Smooth muscle cell (in vitro differentiated cells): ENCODE data around the gene AP2A2. TPM values are rescaled to one million over a fixed set of nuclear protein-coding genes. Genes with fewer than 3 reads are reported as not detected.

Source experiments
- DNase-seq: peaks from one replicate; lab custom pipeline; 2025; ENCODE audit not compliant: unreplicated experiment; lab: John Stamatoyannopoulos, UW
- H2AFZ ChIP-seq: fragments of 200-600 bp; sonication (generic); 2 replicates; pipeline ENCODE4 v1.6.0; 2016; ENCODE audit warnings: antibody characterized with exemption, low read depth, mild to moderate bottlenecking
- H3F3A ChIP-seq: fragments of 200-600 bp; sonication (generic); 2 replicates; pipeline ENCODE4 v1.6.0; 2017; ENCODE audit warnings: antibody characterized with exemption, low read depth
- H3K27ac ChIP-seq: fragments of 200-600 bp; sonication (generic); 2 replicates; pipeline ENCODE4 v1.5.1; 2016; ENCODE audit warnings: low read depth, mild to moderate bottlenecking
- H3K27me3 ChIP-seq: fragments of 200-600 bp; sonication (generic); 2 replicates; pipeline ENCODE4 v1.6.1; 2016; ENCODE audit warnings: low read depth, mild to moderate bottlenecking
- H3K36me3 ChIP-seq: fragments of 200-600 bp; sonication (generic); 2 replicates; pipeline ENCODE4 v1.5.1; 2016; ENCODE audit warnings: low read depth
- H3K4me1 ChIP-seq: fragments of 200-600 bp; sonication (generic); 2 replicates; pipeline ENCODE4 v1.5.1; 2016; ENCODE audit warnings: low read depth
- H3K4me2 ChIP-seq: fragments of 200-600 bp; sonication (generic); 2 replicates; pipeline ENCODE4 v1.6.0; 2016; ENCODE audit warnings: mild to moderate bottlenecking
- H3K4me3 ChIP-seq: fragments of 200-600 bp; sonication (generic); 2 replicates; pipeline ENCODE4 v1.5.1; 2016; ENCODE audit warnings: mild to moderate bottlenecking
- H3K79me2 ChIP-seq: fragments of 200-600 bp; sonication (generic); 2 replicates; pipeline ENCODE4 v1.6.0; 2016; ENCODE audit warnings: low read depth, mild to moderate bottlenecking
- H3K9ac ChIP-seq: fragments of 200-600 bp; sonication (generic); 2 replicates; pipeline ENCODE4 v1.6.0; 2016; ENCODE audit warnings: low read depth
- H3K9me3 ChIP-seq: fragments of 200-600 bp; sonication (generic); replicated peaks from 2 replicates; pipeline ENCODE4 v1.5.1; 2016; ENCODE audit warnings: low read depth
- H4K20me1 ChIP-seq: fragments of 200-600 bp; sonication (generic); 2 replicates; pipeline ENCODE4 v1.6.0; 2016; ENCODE audit warnings: low read depth
- WGBS: methylation state at CpG from one replicate; pipeline ENCODE4 v1.1.7; 2016; ENCODE audit warnings: low lambda C conversion rate; 5-methylcytosine and 5-hydroxymethylcytosine counted together
- polyA plus RNA-seq: library from polyadenylated mRNA; unstranded; fragments of >200 nt; fragmentation: Nextera tagmentation; extraction: Ambion mirVana; gene quantifications from 2 replicates; pipeline ENCODE4 v1.2.1, GENCODE V29; 2016
- total RNA-seq: library from RNA; depleted of rRNA; stranded (reverse); fragments of >200 nt; gene quantifications from 2 replicates; pipeline ENCODE4 v1.2.3, GENCODE V29; 2014
- TF ChIP-seq, protein P1 (sequence below): fragments of 200-600 bp; sonication (generic); IDR thresholded peaks from 2 replicates; pipeline ENCODE4 v1.5.1; 2017; ENCODE audit warnings: borderline replicate concordance, mild to moderate bottlenecking, antibody characterized with exemption; ENCODE audit not compliant: insufficient read depth, poor library complexity, severe bottlenecking

Gene AP2A2
- total and polyA plus RNA-seq, 2 experiments from 2014 or later = 25.1 to 35.8 TPM

DNA sequence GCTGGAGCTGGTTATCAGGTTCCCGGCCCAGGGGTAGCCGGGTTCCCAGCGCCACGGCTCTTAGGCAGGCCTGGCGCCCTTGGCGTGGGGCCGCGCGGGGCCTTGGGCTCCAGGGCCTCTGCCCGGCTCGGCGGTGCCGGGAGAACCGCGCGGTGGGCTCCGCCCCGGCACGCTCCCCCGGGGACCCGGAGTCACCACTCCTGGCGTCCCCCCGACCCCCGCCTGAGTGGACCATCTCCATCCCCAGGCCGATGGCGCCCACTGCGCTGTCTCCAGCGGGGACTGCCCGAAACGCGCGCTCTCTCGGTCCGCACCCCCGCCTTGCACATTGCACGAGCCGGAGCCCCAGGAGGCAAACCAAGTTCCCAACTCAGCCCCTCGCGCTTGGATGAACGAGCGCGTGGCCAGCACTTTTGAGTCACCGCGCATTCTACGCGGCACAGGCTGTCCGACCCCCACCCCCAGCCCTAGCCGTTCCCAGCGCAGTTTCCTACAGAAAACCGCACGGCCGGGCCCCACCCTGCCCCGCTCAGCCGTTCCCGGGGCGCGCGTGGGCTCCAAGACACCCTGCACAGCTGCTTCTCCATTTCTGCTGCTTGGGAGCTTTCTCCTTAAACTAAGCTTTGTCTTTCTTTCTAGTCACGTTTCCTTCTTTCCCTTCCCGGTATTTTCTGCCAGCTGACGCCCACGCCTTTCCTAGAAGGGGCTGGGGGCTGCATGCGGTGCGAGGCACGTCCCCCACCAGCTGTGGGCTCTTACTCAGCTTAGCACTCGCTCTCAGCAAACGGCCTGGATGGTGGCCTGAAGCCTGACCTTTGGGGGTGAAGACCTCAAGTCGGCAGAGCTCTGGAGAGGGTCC lies 14.4 kb upstream of the AP2A2 start:
- Histone ChIP-seq H4K20me1 (no peaks in the 10 kb centered on the region), H3K9me3 (no peaks in the 10 kb centered on the region), H3K4me1 (peaks cover 6% of the 10 kb centered on the region), H2AFZ (peak overlapping the region; percentile 94), H3K27ac (no peak overlapping the region), H3K4me3 (peak overlapping the region; percentile 91), H3K27me3 (no peaks in the 10 kb centered on the region), H3K79me2 (peaks cover 19% of the 10 kb centered on the region), H3F3A (no peaks in the 10 kb centered on the region), H3K4me2 (peak overlapping the region; percentile 93), H3K9ac (peak overlapping the region; percentile 46), H3K36me3 (no peaks in the 10 kb centered on the region)
- TF ChIP-seq, protein P1, sequence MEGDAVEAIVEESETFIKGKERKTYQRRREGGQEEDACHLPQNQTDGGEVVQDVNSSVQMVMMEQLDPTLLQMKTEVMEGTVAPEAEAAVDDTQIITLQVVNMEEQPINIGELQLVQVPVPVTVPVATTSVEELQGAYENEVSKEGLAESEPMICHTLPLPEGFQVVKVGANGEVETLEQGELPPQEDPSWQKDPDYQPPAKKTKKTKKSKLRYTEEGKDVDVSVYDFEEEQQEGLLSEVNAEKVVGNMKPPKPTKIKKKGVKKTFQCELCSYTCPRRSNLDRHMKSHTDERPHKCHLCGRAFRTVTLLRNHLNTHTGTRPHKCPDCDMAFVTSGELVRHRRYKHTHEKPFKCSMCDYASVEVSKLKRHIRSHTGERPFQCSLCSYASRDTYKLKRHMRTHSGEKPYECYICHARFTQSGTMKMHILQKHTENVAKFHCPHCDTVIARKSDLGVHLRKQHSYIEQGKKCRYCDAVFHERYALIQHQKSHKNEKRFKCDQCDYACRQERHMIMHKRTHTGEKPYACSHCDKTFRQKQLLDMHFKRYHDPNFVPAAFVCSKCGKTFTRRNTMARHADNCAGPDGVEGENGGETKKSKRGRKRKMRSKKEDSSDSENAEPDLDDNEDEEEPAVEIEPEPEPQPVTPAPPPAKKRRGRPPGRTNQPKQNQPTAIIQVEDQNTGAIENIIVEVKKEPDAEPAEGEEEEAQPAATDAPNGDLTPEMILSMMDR = no peak
- 10% methylated on average over 38 of the region's 68 CpGs for WGBS
- DNase-seq = peak; percentile 59

DNA sequence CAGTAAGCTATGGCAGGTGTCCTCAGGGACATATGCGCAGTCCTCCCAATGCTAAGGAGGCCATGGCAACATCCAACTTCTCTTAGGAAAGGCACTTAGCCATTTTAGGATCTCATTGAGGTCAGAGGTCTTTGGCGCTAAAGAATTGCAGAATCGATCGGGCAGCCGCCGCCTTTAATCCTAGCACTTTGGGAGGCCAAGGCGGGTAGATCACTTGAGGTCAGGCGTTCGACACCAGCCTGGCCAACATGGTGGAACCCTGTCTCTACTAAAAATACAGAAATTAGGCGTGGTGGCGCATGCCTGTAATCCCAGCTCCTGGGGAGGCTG lies 13.8 kb upstream of the AP2A2 start:
- H3K27ac ChIP-seq = no peak overlapping the region
- H3F3A ChIP-seq = no peaks in the 10 kb centered on the region
- H3K4me3 ChIP-seq = peak overlapping the region; percentile 91
- H3K9me3 ChIP-seq = no peaks in the 10 kb centered on the region
- H3K36me3 ChIP-seq = no peaks in the 10 kb centered on the region
- H3K27me3 ChIP-seq = no peaks in the 10 kb centered on the region
- no peak overlapping the region for H3K4me2 ChIP-seq
- no peak for DNase-seq
- H3K9ac ChIP-seq = no peak overlapping the region
- WGBS = 95% methylated on average over 10 of the region's 11 CpGs
- TF ChIP-seq, protein P1 = no peak
- no peak overlapping the region for H2AFZ ChIP-seq
- peaks cover 6% of the 10 kb centered on the region for H3K4me1 ChIP-seq
- H4K20me1 ChIP-seq = no peaks in the 10 kb centered on the region
- peaks cover 19% of the 10 kb centered on the region for H3K79me2 ChIP-seq

DNA sequence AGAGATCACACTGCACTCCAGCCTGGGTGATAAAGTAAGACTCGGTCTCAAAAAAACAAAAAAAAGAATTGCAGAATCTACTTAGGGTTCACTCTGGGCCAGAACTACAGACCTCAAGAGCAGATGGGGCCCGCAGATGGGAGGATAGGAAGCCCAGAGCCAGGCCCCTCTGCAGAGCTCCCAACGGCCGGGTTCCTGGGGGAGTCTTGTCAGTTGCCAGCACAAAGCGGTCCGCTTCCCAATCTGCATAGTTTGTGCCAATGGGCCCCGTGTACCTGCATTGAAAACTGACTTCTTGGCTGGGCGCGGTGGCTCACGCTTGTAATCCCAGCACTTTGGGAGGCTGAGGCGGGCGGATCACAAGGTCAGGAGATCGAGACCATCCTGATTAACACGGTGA lies 13.4 kb upstream of the AP2A2 start:
- Histone ChIP-seq H3K36me3 (no peaks in the 10 kb centered on the region), H3K4me3 (no peak overlapping the region), H3K27ac (no peak overlapping the region), H4K20me1 (no peaks in the 10 kb centered on the region), H3K9me3 (no peaks in the 10 kb centered on the region), H3K4me2 (no peak overlapping the region), H3K4me1 (peaks cover 6% of the 10 kb centered on the region), H3F3A (no peaks in the 10 kb centered on the region), H3K79me2 (peaks cover 19% of the 10 kb centered on the region), H2AFZ (no peak overlapping the region), H3K9ac (no peak overlapping the region), H3K27me3 (no peaks in the 10 kb centered on the region)
- DNase-seq = no peak
- TF ChIP-seq, protein P1 = no peak
- 95% methylated on average over 14 of the region's 14 CpGs for WGBS

DNA sequence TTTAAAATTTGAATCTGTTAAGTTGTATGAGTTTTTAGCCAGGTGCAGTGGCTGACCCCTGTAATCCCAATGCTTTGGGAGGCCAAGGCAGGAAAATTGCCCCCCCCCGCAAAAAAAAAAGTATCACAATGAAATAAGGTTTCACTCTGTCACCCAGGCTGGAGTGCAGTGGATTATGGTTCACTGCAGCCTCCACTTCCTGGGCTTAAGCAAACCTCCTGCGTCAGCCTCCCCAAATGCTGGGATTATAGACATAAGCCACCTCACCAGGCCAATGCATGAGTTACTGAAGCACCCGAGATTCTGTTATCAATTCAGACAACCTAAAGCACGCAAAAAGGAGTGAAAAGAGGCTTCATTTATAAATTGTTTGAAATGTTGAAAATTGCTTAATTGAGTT lies 12.6 kb upstream of the AP2A2 start:
- Histone ChIP-seq H4K20me1 (no peaks in the 10 kb centered on the region), H3K9ac (no peak overlapping the region), H3K4me2 (no peak overlapping the region), H3K36me3 (no peaks in the 10 kb centered on the region), H3K9me3 (no peaks in the 10 kb centered on the region), H3K79me2 (peaks cover 19% of the 10 kb centered on the region), H2AFZ (no peak overlapping the region), H3F3A (no peaks in the 10 kb centered on the region), H3K27ac (no peak overlapping the region), H3K27me3 (no peaks in the 10 kb centered on the region), H3K4me3 (no peak overlapping the region), H3K4me1 (peaks cover 6% of the 10 kb centered on the region)
- DNase-seq = no peak
- TF ChIP-seq, protein P1 = no peak
- 93% methylated on average over 4 of the region's 4 CpGs for WGBS
